Activated CD4-positive, CD25-positive, alpha-beta regulatory T cell treated with anti-CD3 and anti-CD28 coated beads, Interleukin-2, amount 50 U/mL, for 24 hours (primary cell): Measurements from ENCODE around the gene GABRR1.
A peak's percentile ranks its signal among the peaks of the same experiment; 100 is the strongest.
"Not testable (repeated sequence)": the region's sequence is repeated elsewhere in the genome, so short reads cannot be mapped to it uniquely, and the experiment has no call there.

Experiments used
- ATAC-seq, 2 donors: fragments of 150-1000 bp; cut with Tn5 transposase; one replicate each; pipeline ENCODE4 v1.10.0; 2021; ENCODE audit warnings: mild to moderate bottlenecking in 1 of 2, moderate library complexity in 1 of 2

The GABRR1 gene

DNA sequence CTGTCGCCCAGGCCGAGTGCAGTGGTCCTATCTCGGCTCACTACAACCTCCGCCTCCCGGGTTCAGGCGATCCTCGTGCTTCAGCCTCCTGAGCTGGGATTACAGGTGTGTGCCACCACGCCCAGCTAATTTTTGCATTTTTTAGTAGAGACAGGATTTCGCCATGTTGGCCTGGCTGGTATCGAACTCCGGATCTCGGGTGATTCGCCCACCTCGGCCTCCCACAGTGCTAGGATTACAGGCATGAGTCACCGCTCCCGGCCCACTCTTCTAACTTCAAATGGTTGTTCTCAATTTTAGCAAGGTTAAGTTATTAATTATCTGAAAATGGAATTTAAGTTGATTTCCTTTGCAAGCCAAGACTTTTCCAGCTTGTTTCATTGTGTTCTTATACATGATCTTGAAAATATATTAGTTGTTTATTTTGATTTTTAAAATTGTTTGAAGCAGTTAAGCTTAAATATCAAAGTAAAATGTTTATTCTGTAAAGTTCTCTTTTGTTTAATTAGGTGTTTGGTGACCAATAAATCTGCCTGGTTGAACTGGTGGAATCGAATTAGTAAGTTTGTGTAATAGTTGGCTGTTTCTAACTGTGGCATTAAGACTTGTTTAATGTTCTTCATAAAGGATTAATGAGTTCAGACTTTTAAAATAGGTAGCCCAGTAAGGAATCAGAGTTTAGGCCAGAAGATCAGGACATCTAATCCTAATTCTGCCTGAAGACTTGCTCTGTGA, 69.0 kb downstream of the GABRR1 start:
- ATAC-seq, result no peak

- peak in 1 of 2 donors; percentile 15 for ATAC-seq
These were observed 70.1 kb downstream of the GABRR1 start for GRCh38 chr6:89146718-89147700.

DNA sequence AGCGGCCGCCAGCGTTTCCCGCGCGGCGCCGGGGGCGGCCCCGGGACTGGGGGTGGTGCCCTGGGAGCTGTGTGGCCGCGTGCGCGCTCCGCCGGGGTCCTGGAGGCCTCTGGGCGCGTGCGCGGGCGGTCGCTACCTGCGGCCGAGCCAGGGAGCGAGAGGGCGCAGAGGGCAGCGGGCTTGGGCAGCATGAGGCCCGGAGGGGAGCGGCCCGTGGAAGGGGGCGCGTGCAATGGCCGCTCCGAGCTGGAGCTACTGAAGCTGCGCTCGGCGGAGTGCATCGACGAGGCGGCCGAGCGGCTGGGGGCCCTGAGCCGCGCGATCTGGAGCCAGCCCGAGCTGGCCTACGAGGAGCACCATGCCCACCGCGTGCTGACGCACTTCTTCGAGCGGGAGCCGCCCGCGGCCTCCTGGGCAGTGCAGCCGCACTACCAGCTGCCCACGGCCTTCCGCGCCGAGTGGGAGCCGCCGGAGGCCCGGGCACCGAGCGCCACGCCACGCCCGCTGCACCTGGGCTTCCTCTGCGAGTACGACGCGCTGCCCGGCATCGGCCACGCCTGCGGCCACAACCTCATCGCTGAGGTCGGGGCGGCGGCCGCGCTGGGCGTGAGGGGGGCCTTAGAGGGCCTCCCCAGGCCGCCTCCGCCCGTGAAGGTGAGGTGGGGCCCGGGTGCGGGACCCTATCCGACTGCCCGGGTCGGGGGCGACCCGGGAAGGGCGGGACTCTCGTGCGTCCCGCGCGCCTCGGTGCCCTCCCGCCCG, 71.0 kb downstream of the GABRR1 start, which contains the start of gene PM20D2:
Gene PM20D2, plus strand, starts transcription at position 100 of the 762 bp plus-strand sequence. Its CDS starts 90 bp downstream, at position 190.
- peak; percentile 76 to 78 for ATAC-seq

- peak; percentile 75 to 80 for ATAC-seq
These were observed 71.8 kb downstream of the GABRR1 start for GRCh38 chr6:89145091-89145955.

GRCh38 chr6:89144354-89144906, 72.7 kb downstream of the GABRR1 start:
- ATAC-seq, result no peak

DNA sequence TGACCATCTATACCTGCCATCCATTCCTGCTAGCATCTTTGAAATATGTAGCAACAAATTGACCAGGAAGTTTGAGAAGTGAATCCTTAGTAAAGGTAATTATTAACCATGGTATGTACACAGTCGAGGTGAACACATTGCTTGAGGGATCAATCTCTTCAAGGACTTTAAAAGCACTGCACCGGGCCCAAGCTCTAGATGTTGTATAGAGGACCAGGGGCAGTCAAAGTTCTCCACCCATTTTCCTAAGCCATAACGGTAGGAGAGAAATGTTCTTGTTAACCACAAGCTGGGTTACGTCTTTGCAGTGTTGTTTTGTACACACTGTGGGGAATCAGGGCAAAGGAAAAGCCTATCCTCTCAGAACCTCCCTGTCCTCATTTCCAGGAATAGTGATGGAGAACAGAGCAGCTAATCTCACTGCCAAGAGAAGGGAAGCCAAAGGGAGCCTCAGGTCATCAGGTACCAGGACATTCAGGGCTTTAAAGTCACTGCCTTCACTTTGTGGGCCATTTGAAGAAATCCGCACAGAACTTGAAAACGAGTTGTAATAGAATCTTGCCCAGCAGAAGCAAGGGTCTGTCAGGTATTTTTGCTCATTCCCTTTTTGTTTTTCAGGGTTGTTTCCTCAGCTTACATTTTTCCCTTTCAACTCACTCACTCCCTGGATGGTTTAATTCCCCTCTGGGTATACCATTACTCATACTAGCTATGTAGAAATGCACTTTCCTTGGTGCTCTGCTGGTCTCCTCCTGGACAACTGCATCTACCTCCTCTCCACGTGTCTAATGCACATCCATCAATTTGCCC, 76.6 kb downstream of the GABRR1 start:
- ATAC-seq, result no peak

- no peak for ATAC-seq
These were observed 77.4 kb downstream of the GABRR1 start for GRCh38 chr6:89139509-89140346.

- no peak for ATAC-seq
These were observed 79.0 kb downstream of the GABRR1 start for GRCh38 chr6:89138173-89138572.

GRCh38 chr6:89134723-89135122, 82.4 kb downstream of the GABRR1 start:
- ATAC-seq, result no peak

DNA sequence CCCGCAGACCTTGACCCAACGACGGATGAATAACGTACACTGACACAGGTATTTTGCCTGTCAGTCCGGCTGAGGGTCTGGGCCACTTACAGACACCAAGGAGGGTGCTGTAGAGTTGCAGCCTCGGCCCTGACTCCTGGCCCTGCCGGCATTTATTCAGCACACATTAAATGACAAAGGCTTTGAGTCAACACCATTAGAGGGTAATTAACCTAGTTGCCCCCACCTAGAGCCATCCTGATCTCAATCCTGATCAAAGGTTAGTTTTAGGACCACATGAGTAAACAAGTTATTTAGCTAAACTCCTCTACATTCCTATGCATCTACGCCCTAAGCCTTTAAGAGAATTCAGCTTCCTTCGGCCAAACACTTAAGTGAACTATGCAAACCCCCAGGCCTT, 83.2 kb downstream of the GABRR1 start:
- ATAC-seq, result no peak

DNA sequence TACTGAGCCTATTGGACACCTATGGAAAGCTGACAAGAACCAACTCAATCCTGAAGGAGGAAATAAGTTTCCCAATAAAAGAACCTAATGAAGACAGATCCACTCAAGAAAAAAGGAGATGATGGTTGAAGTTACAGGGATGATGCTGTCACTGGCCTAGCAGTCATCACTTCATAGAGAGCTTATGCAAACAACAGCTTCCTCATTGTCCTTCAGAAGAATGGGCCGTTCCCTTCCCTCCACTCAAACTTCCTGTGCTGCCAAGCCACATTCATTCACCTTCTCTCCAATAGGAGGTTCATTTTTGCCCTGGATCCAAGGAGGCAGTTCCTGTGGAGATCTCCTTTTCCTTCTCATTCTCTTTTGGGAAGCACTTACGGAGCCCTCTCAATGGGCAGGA, 85.1 kb downstream of the GABRR1 start:
- no peak for ATAC-seq

GRCh38 chr6:89131599-89131998, 85.6 kb downstream of the GABRR1 start:
- ATAC-seq, result no peak

DNA sequence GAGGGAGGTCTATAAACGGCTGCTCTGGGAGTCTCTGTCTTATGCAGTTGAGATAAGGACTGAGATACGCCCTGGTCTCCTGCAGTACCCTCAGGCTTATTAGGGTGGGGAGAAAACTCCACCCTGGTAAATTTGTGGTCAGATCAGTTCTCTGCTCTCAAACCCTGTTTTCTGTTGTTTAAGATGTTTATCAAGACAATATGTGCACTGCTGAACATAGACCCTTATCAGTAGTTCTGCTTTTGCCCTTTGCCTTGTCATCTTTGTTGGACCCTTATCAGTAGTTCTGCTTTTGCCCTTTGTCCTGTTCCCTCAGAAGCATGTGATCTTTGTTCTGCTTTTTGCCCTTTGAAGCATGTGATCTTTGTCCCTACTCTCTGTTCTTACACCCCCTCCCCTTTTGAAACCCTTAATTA, 88.9 kb downstream of the GABRR1 start:
- not testable (repeated sequence) for ATAC-seq
